DND-41 (cell line): ENCODE data around the gene KAT2B.

Experiments used
- ATAC-seq: fragments of 200-7000 bp; cut with Tn5 transposase; 3 replicates; pipeline ENCODE4 v1.9.1; 2021; ENCODE audit warnings: low read depth; ENCODE audit not compliant: insufficient read depth
- DNase-seq: peaks from one replicate; pipeline ENCODE4 v3.0.0-alpha.2; 2020
- H2AFZ ChIP-seq: 2 replicates; pipeline ENCODE4 v1.6.0; 2012; ENCODE audit warnings: low read depth, low read length
- H3K27ac ChIP-seq: 2 replicates; pipeline ENCODE4 v1.5.1; 2012; ENCODE audit warnings: low read length, inconsistent platforms
- H3K27me3 ChIP-seq: fragments of 200-600 bp; sonication (generic); 2 replicates; pipeline ENCODE4 v1.6.0; 2012; ENCODE audit warnings: low read length, mild to moderate bottlenecking, inconsistent platforms; ENCODE audit not compliant: insufficient read depth, poor library complexity
- H3K36me3 ChIP-seq: 2 replicates; pipeline ENCODE4 v1.5.1; 2012; ENCODE audit warnings: low read length, inconsistent platforms; ENCODE audit not compliant: insufficient read depth
- H3K4me1 ChIP-seq: 2 replicates; pipeline ENCODE4 v1.5.1; 2012; ENCODE audit warnings: mild to moderate bottlenecking, low read length; ENCODE audit not compliant: insufficient read depth
- H3K4me2 ChIP-seq: 2 replicates; pipeline ENCODE4 v1.6.0; 2012; ENCODE audit warnings: mild to moderate bottlenecking, moderate library complexity, low read length, inconsistent platforms; ENCODE audit not compliant: insufficient read depth
- H3K4me3 ChIP-seq, 2 experiments: fragments of 200-600 bp in 1 of 2; shearing (Covaris generic) in 1 of 2; 2 replicates each; pipeline ENCODE4 v1.5.1; 2012 to 2016; ENCODE audit warnings: inconsistent platforms in 2 of 2, low read length in 2 of 2, mild to moderate bottlenecking in 2 of 2, low read depth in 1 of 2, moderate library complexity in 1 of 2
- H3K79me2 ChIP-seq: 2 replicates; pipeline ENCODE4 v1.6.0; 2012; ENCODE audit warnings: low read length, inconsistent platforms; ENCODE audit not compliant: insufficient read depth
- H3K9ac ChIP-seq: 2 replicates; pipeline ENCODE4 v1.6.0; 2012; ENCODE audit warnings: low read depth, mild to moderate bottlenecking, inconsistent platforms, low read length, moderate library complexity
- H3K9me3 ChIP-seq: 2 replicates; pipeline ENCODE4 v1.5.1; 2012; ENCODE audit warnings: low read length, moderate library complexity, mild to moderate bottlenecking, inconsistent platforms; ENCODE audit not compliant: insufficient read depth, severe bottlenecking
- H4K20me1 ChIP-seq: 2 replicates; pipeline ENCODE4 v1.6.0; 2012; ENCODE audit warnings: low read length; ENCODE audit not compliant: insufficient read depth
- CTCF ChIP-seq: IDR thresholded peaks from 2 replicates; pipeline ENCODE4 v1.5.1; 2012; ENCODE audit warnings: borderline replicate concordance, low read length, moderate library complexity, mild to moderate bottlenecking; ENCODE audit not compliant: poor library complexity, severe bottlenecking; ENCODE audit errors: extremely low read depth
- EZH2 ChIP-seq: IDR thresholded peaks from 3 replicates; pipeline ENCODE4 v1.6.1; 2012; ENCODE audit warnings: borderline replicate concordance, low read depth, mild to moderate bottlenecking, moderate library complexity, low read length, inconsistent platforms; ENCODE audit not compliant: severe bottlenecking

The KAT2B gene

GRCh38 chr3:20105513-20106280, 65.5 kb downstream of the KAT2B start:
- Histone ChIP-seq H3K27ac (no peak overlapping the region), H3K4me3 (no peak overlapping the region), H3K9ac (no peak overlapping the region), H3K9me3 (no peaks in the 10 kb centered on the region), H3K36me3 (no peaks in the 10 kb centered on the region), H3K4me2 (no peak overlapping the region), H2AFZ (no peak overlapping the region), H3K79me2 (no peaks in the 10 kb centered on the region), H4K20me1 (peaks cover 13% of the 10 kb centered on the region; the same call in 1 of the 2 replicates), H3K27me3 (no peaks in the 10 kb centered on the region), H3K4me1 (peaks cover 33% of the 10 kb centered on the region)
- ATAC-seq (no peak), DNase-seq (no peak)
- TF ChIP-seq CTCF (no peak), EZH2 (no peak)

GRCh38 chr3:20107722-20108121, 67.5 kb downstream of the KAT2B start:
- H3K79me2 ChIP-seq: no peaks in the 10 kb centered on the region
- H4K20me1 ChIP-seq: peaks cover 13% of the 10 kb centered on the region; the same call in 1 of the 2 replicates
- H3K27ac ChIP-seq: no peak overlapping the region
- ATAC-seq (no peak), DNase-seq (no peak)
- H3K4me3 ChIP-seq: no peak overlapping the region
- H3K4me1 ChIP-seq: peaks cover 27% of the 10 kb centered on the region
- no peak overlapping the region for H3K9ac ChIP-seq
- H3K9me3 ChIP-seq: no peaks in the 10 kb centered on the region
- TF ChIP-seq CTCF (no peak), EZH2 (no peak)
- H3K27me3 ChIP-seq: no peaks in the 10 kb centered on the region
- no peak overlapping the region for H3K4me2 ChIP-seq
- no peaks in the 10 kb centered on the region for H3K36me3 ChIP-seq
- H2AFZ ChIP-seq: no peak overlapping the region

- H3K36me3 ChIP-seq: no peaks in the 10 kb centered on the region
- no peaks in the 10 kb centered on the region for H3K79me2 ChIP-seq
- no peak overlapping the region for H3K4me3 ChIP-seq
- no peaks in the 10 kb centered on the region for H3K9me3 ChIP-seq
- peaks cover 18% of the 10 kb centered on the region for H3K4me1 ChIP-seq
- no peak overlapping the region for H2AFZ ChIP-seq
- H4K20me1 ChIP-seq: peaks cover 11% of the 10 kb centered on the region; the same call in 1 of the 2 replicates
- H3K9ac ChIP-seq: no peak overlapping the region
- TF ChIP-seq CTCF: no peak
- TF ChIP-seq EZH2: no peak
- no peak for ATAC-seq
- DNase-seq: no peak
- H3K4me2 ChIP-seq: no peak overlapping the region
- no peaks in the 10 kb centered on the region for H3K27me3 ChIP-seq
- no peak overlapping the region for H3K27ac ChIP-seq
Measured at GRCh38 chr3:20108869-20109268, 68.6 kb downstream of the KAT2B start.
